ENCODE measurements around the gene PLXNA1. TPM values are rescaled to one million over a fixed set of nuclear protein-coding genes. Genes with fewer than 3 reads are reported as not detected.

Gene PLXNA1
- total and polyA plus RNA-seq, 2 of the 8 experiments (the other 6 are each of a cell fraction or from before 2014, with no cell fraction given), result 47.5 to 54.9 TPM

DNA sequence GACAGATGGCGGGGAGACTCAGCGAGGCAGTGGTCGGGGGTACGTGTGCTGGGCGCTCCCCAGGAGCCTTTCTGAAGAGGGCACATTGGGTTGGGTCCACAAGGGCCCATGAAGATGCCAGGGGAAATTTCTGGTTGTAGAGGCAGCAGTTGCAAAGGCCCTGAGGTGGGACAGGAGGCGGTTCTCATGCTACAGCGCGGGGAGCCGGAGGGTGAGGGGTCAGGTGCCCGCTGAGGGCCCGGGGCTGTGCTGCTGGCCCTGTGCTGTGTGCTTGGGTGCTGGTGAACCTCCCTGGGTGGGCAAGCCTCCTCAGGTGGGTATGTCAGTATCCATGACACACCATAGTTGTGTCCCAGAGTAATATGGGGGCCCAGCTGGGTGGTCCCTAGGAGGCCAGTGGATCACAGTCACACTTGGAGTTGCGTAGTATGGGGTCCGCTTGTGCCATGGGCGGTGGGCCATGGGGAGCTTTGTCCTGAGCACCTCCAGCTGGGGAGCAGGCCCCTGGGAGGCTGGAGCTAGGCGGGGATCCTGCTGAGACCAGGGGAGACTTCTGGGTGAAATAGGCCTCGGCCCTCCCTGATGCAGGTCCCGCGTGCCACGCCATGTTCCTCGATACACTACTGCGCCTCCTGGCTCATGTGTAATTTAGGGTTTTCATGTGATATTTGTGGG is 44.3 kb downstream of the PLXNA1 start:
- no peak overlapping the region for H3K23ac ChIP-seq (ENCODE audit: insufficient read length)
- H2BK15ac ChIP-seq (ENCODE audit: low read length), result no peak overlapping the region
- no peak overlapping the region for H3K56ac ChIP-seq (replicated peaks; ENCODE audit: insufficient read length, low read depth, low read length)
- no peak overlapping the region for H2BK12ac ChIP-seq (ENCODE audit: low read depth, low read length)
- DNase-seq (ENCODE audit: low read depth in 1 of 2, low spot score in 2 of 2) (no peak), FAIRE-seq (no peak)
- H3K4me2 ChIP-seq (ENCODE audit: insufficient read depth in 1 of 2, low read depth in 2 of 2, low read length in 2 of 2), result no peak overlapping the region
- H2AFZ ChIP-seq (ENCODE audit: low read length), result no peak overlapping the region
- no peaks in the 10 kb centered on the region for H3K4me1 ChIP-seq (replicated peaks in 1 of 4; ENCODE audit: control insufficient read depth in 3 of 4, insufficient read depth in 4 of 4, low read length in 3 of 4)
- no peak overlapping the region for H3K4ac ChIP-seq (replicated peaks; ENCODE audit: insufficient read length, low read depth, low read length)
- H3K18ac ChIP-seq (ENCODE audit: extremely low read depth, low read length), result no peak overlapping the region
- no peak overlapping the region for H4K8ac ChIP-seq (ENCODE audit: extremely low read depth, insufficient read depth, low read length)
- H3K23me2 ChIP-seq (ENCODE audit: low read depth, low read length), result no peaks in the 10 kb centered on the region
- CTCF ChIA-PET (ENCODE audit: partially characterized antibody), result no interaction called here
- no peak overlapping the region for H4K5ac ChIP-seq (ENCODE audit: insufficient read length, low read depth, low read length)
- H2BK20ac ChIP-seq (ENCODE audit: low read length), result no peak overlapping the region
- H2BK120ac ChIP-seq (replicated peaks; ENCODE audit: low read depth, low read length), result no peak overlapping the region
- no peaks in the 10 kb centered on the region for H3K9me3 ChIP-seq (ENCODE audit: insufficient read depth in 2 of 2, low read depth in 1 of 2, low read length in 1 of 2)
- 92% methylated on average over 16 of the region's 21 CpGs; no CpG with 5 or more reads in 1 of the 2 experiments for WGBS, 2 experiments (ENCODE audit: extremely low coverage in 1 of 2, insufficient coverage in 1 of 2, insufficient read length in 1 of 2, insufficient replicate concordance in 2 of 2, low coverage in 1 of 2, low lambda C conversion rate in 2 of 2, missing lambda C conversion rate in 1 of 2)
- H2AK5ac ChIP-seq (ENCODE audit: low read depth, low read length), result no peak overlapping the region
- no peak overlapping the region for H2BK5ac ChIP-seq (ENCODE audit: low read depth, low read length)
- no peaks in the 10 kb centered on the region for H3K79me1 ChIP-seq (ENCODE audit: low read depth, low read length)
- no peak overlapping the region for H4K91ac ChIP-seq (replicated peaks; ENCODE audit: insufficient read length, low read length)
- no peak overlapping the region for H3K27ac ChIP-seq (ENCODE audit: low read depth, low read length)
- no peaks in the 10 kb centered on the region for H3K27me3 ChIP-seq (replicated peaks in 1 of 4; ENCODE audit: control insufficient read depth in 3 of 4, extremely low read depth in 1 of 4, insufficient read depth in 3 of 4, low read length in 3 of 4)
- POLR2A ChIA-PET (ENCODE audit: partially characterized antibody), result no interaction called here
- no peak for TF ChIP-seq ASH2L (IDR thresholded peaks at IDR 0.05; ENCODE audit: low read length)
- no peak for TF ChIP-seq EP300 (IDR thresholded peaks at IDR 0.05; ENCODE audit: borderline replicate concordance in 1 of 2, low read depth in 2 of 2, low read length in 2 of 2)
- TF ChIP-seq, protein P1, sequence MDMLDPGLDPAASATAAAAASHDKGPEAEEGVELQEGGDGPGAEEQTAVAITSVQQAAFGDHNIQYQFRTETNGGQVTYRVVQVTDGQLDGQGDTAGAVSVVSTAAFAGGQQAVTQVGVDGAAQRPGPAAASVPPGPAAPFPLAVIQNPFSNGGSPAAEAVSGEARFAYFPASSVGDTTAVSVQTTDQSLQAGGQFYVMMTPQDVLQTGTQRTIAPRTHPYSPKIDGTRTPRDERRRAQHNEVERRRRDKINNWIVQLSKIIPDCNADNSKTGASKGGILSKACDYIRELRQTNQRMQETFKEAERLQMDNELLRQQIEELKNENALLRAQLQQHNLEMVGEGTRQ (IDR thresholded peaks at IDR 0.05; ENCODE audit: low read length), result no peak
- no peak for TF ChIP-seq BACH1 (IDR thresholded peaks at IDR 0.05; ENCODE audit: low read length)
- no peak for TF ChIP-seq ZNF274 (IDR thresholded peaks at IDR 0.05; ENCODE audit: borderline replicate concordance, extremely low read depth, low read length)
- no peak for TF ChIP-seq KDM5A (IDR thresholded peaks at IDR 0.05; ENCODE audit: low read length)
- no peak for TF ChIP-seq TAF7 (optimal IDR thresholded peaks at IDR 0.05; ENCODE audit: borderline replicate concordance, low read depth, low read length)
- no peaks in the 10 kb centered on the region for H3K79me2 ChIP-seq (ENCODE audit: control insufficient read depth in 1 of 2, insufficient read depth in 2 of 2, low read length in 2 of 2)
- H3K9ac ChIP-seq (replicated peaks in 1 of 4; ENCODE audit: extremely low read depth in 1 of 4, low read depth in 3 of 4, low read length in 3 of 4), result no peak overlapping the region; a peak in 1 of 7 replicates
- no peak overlapping the region for H3K14ac ChIP-seq (ENCODE audit: insufficient read length)
- H4K20me1 ChIP-seq (replicated peaks in 1 of 2; ENCODE audit: control insufficient read depth in 1 of 2, insufficient read depth in 2 of 2, low read length in 2 of 2), result peaks cover 1 to 16% of the 10 kb centered on the region in 2 experiments
- peaks cover 6 to 36% (median 23%) of the 10 kb centered on the region in 4 experiments for H3K36me3 ChIP-seq (ENCODE audit: control insufficient read depth in 2 of 4, insufficient read depth in 4 of 4, low read length in 3 of 4)
- no peak overlapping the region for H3K4me3 ChIP-seq (ENCODE audit: extremely low read depth in 1 of 4, insufficient read depth in 2 of 4, low read depth in 3 of 4, low read length in 4 of 4)

Data from H1 (cell line).